NCI-H1092 treated with DMSO at 0.1 percent for 48 hours (cell line): Measurements from ENCODE around the gene SERPINI1.

Experiments used
- DNase-seq: peaks from one replicate; lab custom pipeline; 2025; lab: John Stamatoyannopoulos, UW

The SERPINI1 gene

GRCh38 chr3:167734498-167735232 is 856 bp upstream of the SERPINI1 start, which contains the start of gene PDCD10:
Gene PDCD10 (minus strand): TSS chr3:167734892. CDS start chr3:167720157, 14,735 bp downstream.
- peak; percentile 99 for DNase-seq

GRCh38 chr3:167736264-167736787 is 805 bp downstream of the SERPINI1 start:
- DNase-seq: no peak

- no peak for DNase-seq
Measured at GRCh38 chr3:167736997-167737396, 1.5 kb downstream of the SERPINI1 start.

GRCh38 chr3:167738037-167738436 is 2.5 kb downstream of the SERPINI1 start:
- no peak for DNase-seq

GRCh38 chr3:167739190-167739810 is 3.8 kb downstream of the SERPINI1 start:
- no peak for DNase-seq

GRCh38 chr3:167740961-167741587 is 5.6 kb downstream of the SERPINI1 start:
- DNase-seq: peak; percentile 7

GRCh38 chr3:167742338-167742737 is 6.8 kb downstream of the SERPINI1 start:
- DNase-seq: no peak

GRCh38 chr3:167743799-167744198 is 8.3 kb downstream of the SERPINI1 start:
- no peak for DNase-seq

GRCh38 chr3:167749209-167749608 is 13.7 kb downstream of the SERPINI1 start:
- no peak for DNase-seq

GRCh38 chr3:167749728-167750127 is 14.2 kb downstream of the SERPINI1 start:
- no peak for DNase-seq

- DNase-seq: no peak
Measured at GRCh38 chr3:167750272-167750971, 14.9 kb downstream of the SERPINI1 start.

GRCh38 chr3:167754049-167754448 is 18.5 kb downstream of the SERPINI1 start:
- no peak for DNase-seq

- no peak for DNase-seq
Measured at GRCh38 chr3:167761302-167761701, 25.8 kb downstream of the SERPINI1 start.

- DNase-seq: no peak
Measured at GRCh38 chr3:167762296-167762695, 26.8 kb downstream of the SERPINI1 start.

- DNase-seq: no peak
Measured at GRCh38 chr3:167772992-167773391, 37.5 kb downstream of the SERPINI1 start.

GRCh38 chr3:167773584-167773983 is 38.1 kb downstream of the SERPINI1 start:
- no peak for DNase-seq

- DNase-seq: no peak
Measured at GRCh38 chr3:167776066-167776685, 40.7 kb downstream of the SERPINI1 start.

- no peak for DNase-seq
Measured at GRCh38 chr3:167777356-167777755, 41.8 kb downstream of the SERPINI1 start.

GRCh38 chr3:167780214-167780883 is 44.8 kb downstream of the SERPINI1 start:
- DNase-seq: no peak

GRCh38 chr3:167783781-167784180 is 48.3 kb downstream of the SERPINI1 start:
- no peak for DNase-seq

GRCh38 chr3:167785790-167786189 is 50.3 kb downstream of the SERPINI1 start:
- DNase-seq: no peak
